GM03348 (cell line): ENCODE results near the gene POLG2.
"Not testable (repeated sequence)": the region's sequence is repeated elsewhere in the genome, so short reads cannot be mapped to it uniquely, and the experiment has no call there.

Source experiments
- DNase-seq: peaks from one replicate; pipeline ENCODE4 v3.0.0; 2012; ENCODE audit warnings: low spot score

The POLG2 gene

GRCh38 chr17:64480951-64481350 is 15.9 kb downstream of the POLG2 start:
- DNase-seq, result no peak

- no peak for DNase-seq
Measured at GRCh38 chr17:64477849-64478248, 19.0 kb downstream of the POLG2 start.

- no peak for DNase-seq
Measured at GRCh38 chr17:64472564-64472963, 24.3 kb downstream of the POLG2 start.

- no peak for DNase-seq
Measured at GRCh38 chr17:64471440-64471839, 25.4 kb downstream of the POLG2 start.

GRCh38 chr17:64470625-64471024 is 26.2 kb downstream of the POLG2 start:
- DNase-seq, result no peak

- not testable (repeated sequence) for DNase-seq
Measured at GRCh38 chr17:64466834-64467233, 30.0 kb downstream of the POLG2 start.

GRCh38 chr17:64466019-64466735 is 30.7 kb downstream of the POLG2 start:
- DNase-seq, result no peak

GRCh38 chr17:64461788-64462187 is 35.1 kb downstream of the POLG2 start:
- DNase-seq, result no peak

GRCh38 chr17:64460955-64461354 is 35.9 kb downstream of the POLG2 start:
- no peak for DNase-seq

GRCh38 chr17:64459818-64460217 is 37.0 kb downstream of the POLG2 start:
- not testable (repeated sequence) for DNase-seq

GRCh38 chr17:64459284-64459747 is 37.5 kb downstream of the POLG2 start:
- DNase-seq, result peak; percentile 49

- no peak for DNase-seq
Measured at GRCh38 chr17:64458756-64459155, 38.1 kb downstream of the POLG2 start.

- DNase-seq, result peak; percentile 45
Measured at GRCh38 chr17:64457156-64457555, 39.7 kb downstream of the POLG2 start.

- no peak for DNase-seq
Measured at GRCh38 chr17:64455993-64456885, 40.6 kb downstream of the POLG2 start.

- no peak for DNase-seq
Measured at GRCh38 chr17:64449545-64449944, 47.3 kb downstream of the POLG2 start.

- DNase-seq, result peak; percentile 84
Measured at GRCh38 chr17:64448665-64449512, 48.0 kb downstream of the POLG2 start, which contains the start of gene MILR1. TSS of gene MILR1 (plus strand) at chr17:64449115. CDS start at chr17:64449169, 54 bp downstream.

- DNase-seq, result no peak
Measured at GRCh38 chr17:64447526-64447925, 49.3 kb downstream of the POLG2 start.

GRCh38 chr17:64443086-64443760 is 53.6 kb downstream of the POLG2 start:
- DNase-seq, result no peak

GRCh38 chr17:64442541-64442971 is 54.3 kb downstream of the POLG2 start:
- DNase-seq, result no peak

- no peak for DNase-seq
Measured at GRCh38 chr17:64441772-64442540, 54.9 kb downstream of the POLG2 start.

- no peak for DNase-seq
Measured at GRCh38 chr17:64439956-64440355, 56.9 kb downstream of the POLG2 start.
